ENCODE measurements around the gene TBC1D4.

GRCh38 chr13:75329723-75330122 lies 152.2 kb downstream of the TBC1D4 start:
- TF ChIP-seq, protein P1, sequence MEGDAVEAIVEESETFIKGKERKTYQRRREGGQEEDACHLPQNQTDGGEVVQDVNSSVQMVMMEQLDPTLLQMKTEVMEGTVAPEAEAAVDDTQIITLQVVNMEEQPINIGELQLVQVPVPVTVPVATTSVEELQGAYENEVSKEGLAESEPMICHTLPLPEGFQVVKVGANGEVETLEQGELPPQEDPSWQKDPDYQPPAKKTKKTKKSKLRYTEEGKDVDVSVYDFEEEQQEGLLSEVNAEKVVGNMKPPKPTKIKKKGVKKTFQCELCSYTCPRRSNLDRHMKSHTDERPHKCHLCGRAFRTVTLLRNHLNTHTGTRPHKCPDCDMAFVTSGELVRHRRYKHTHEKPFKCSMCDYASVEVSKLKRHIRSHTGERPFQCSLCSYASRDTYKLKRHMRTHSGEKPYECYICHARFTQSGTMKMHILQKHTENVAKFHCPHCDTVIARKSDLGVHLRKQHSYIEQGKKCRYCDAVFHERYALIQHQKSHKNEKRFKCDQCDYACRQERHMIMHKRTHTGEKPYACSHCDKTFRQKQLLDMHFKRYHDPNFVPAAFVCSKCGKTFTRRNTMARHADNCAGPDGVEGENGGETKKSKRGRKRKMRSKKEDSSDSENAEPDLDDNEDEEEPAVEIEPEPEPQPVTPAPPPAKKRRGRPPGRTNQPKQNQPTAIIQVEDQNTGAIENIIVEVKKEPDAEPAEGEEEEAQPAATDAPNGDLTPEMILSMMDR (IDR thresholded peaks at IDR 0.05 in 8 of 11, conservative IDR thresholded peaks at IDR 0.05 in 3 of 11): no peak
- no peak for TF ChIP-seq POLR2A (IDR thresholded peaks at IDR 0.05)
- no peak for TF ChIP-seq POLR2AphosphoS5 (IDR thresholded peaks at IDR 0.05)
